Non-pigmented ciliary epithelial cell (primary cell): ENCODE measurements around the gene PSG3.
"Not testable (repeated sequence)": the region's sequence is repeated elsewhere in the genome, so short reads cannot be mapped to it uniquely, and the experiment has no call there.

Source experiments
- DNase-seq: peaks from one replicate; pipeline ENCODE4 v3.0.0-alpha.2; 2010; ENCODE audit warnings: low read depth

The PSG3 gene

GRCh38 chr19:42740381-42740780 is at the start of gene PSG3:
PSG3 (minus strand) TSS chr19:42740481; CDS start chr19:42740384, 97 bp downstream.
- DNase-seq, result not testable (repeated sequence)

DNA sequence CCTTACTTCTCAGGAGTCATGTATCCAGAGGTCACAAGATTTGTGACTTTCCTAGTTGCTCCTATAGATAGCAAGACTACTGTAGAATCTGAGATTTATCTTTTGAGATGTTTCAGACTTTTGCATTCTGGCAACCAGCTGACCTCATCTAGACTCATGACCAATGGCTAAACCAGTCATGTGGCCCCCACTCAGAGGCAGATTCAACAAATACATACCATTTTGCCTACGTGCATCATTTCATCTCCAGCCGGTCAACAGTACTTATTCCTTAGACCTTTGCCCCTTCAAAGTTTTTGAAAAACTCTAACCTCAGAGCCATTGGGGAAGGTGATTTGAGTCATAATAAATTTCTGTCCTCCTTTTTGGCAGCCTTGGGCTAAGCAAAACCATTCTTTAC is 48.5 kb upstream of the PSG3 start:
- DNase-seq, result not testable (repeated sequence)

GRCh38 chr19:42787766-42788165 is 47.5 kb upstream of the PSG3 start:
- not testable (repeated sequence) for DNase-seq

DNA sequence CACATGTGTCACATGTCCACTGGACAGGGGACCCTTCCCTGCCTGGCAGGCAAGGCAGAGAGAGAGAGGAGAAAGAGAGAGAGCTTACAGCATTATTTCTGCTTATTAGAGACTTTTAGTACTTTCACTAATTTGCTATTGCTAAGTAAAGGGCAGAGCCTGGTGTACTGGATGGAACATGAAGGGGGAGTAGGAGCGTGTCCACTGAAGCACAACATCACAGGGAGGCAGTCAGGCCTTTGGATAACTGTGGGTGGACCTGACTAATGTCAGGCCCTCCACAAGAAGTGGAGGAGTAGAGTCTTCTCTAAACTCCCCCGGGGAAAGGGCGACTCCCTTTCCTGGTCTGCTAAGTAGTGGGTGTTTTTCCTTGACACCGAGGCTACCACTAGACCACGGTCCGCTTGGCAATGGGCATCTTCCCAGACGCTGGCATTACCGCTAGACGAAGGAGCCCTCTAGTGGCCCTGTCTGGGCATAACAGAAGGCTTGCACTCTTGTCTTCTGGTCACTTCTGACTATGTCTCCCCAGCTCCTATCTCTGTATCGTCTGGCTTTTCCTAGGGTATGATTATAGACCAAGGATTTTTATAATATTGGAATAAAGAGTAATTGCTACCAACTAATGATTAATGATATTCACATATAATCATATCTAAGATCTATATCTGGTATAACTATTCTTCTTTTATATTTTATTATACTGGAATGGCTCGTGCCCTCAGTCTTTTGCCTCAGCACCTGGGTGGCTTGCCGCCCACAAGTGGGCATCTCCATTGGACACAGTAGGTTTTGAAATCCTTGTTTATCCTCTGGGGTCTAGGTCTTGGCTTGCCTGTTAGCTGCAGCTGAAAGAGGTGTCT is 36.7 kb upstream of the PSG3 start:
- not testable (repeated sequence) for DNase-seq

GRCh38 chr19:42774510-42775158 is 34.4 kb upstream of the PSG3 start:
- DNase-seq, result not testable (repeated sequence)

- not testable (repeated sequence) for DNase-seq
Observed at GRCh38 chr19:42767319-42767718, 27.0 kb upstream of the PSG3 start.

- DNase-seq, result not testable (repeated sequence)
Observed at GRCh38 chr19:42766871-42767270, 26.6 kb upstream of the PSG3 start.

GRCh38 chr19:42764836-42765235 is 24.6 kb upstream of the PSG3 start:
- no peak for DNase-seq

DNA sequence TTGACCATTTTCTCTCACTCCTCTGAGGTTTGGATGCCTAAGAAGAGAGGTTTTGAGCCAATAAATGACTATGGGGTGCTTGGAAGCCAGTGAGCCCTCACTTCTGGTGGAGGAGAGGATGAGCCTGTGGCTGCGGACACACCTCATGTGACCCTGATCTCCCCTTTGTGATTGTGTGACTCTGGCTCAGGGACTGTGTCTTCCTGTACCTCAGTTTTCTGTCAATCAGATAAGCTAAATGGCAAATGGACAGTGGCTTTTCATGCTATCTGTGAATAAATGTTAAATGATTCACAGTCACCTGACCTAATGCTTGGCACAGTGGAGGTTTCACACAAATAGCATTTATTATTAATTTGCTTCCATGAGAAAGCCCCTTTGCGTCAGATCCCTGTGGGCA is 22.5 kb upstream of the PSG3 start:
- DNase-seq, result no peak

DNA sequence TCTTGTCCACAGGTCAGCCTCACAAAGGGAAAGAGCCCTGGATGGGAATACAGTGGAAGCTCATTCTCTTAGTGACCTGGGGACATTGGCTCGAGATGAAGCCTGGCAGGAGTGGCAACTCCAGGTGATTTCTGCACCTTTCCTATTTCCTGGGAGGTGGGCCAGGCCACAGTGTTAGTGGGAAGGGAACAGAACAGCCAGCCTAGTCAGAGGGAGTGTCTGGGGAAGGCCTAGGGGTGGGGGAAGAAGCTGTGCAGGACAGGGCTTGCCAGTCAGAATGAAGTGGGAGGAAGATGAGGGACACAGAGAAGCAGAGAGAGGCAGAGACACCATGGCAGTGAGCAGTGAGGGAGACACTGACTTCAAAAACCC is 21.6 kb upstream of the PSG3 start:
- DNase-seq, result not testable (repeated sequence)

DNA sequence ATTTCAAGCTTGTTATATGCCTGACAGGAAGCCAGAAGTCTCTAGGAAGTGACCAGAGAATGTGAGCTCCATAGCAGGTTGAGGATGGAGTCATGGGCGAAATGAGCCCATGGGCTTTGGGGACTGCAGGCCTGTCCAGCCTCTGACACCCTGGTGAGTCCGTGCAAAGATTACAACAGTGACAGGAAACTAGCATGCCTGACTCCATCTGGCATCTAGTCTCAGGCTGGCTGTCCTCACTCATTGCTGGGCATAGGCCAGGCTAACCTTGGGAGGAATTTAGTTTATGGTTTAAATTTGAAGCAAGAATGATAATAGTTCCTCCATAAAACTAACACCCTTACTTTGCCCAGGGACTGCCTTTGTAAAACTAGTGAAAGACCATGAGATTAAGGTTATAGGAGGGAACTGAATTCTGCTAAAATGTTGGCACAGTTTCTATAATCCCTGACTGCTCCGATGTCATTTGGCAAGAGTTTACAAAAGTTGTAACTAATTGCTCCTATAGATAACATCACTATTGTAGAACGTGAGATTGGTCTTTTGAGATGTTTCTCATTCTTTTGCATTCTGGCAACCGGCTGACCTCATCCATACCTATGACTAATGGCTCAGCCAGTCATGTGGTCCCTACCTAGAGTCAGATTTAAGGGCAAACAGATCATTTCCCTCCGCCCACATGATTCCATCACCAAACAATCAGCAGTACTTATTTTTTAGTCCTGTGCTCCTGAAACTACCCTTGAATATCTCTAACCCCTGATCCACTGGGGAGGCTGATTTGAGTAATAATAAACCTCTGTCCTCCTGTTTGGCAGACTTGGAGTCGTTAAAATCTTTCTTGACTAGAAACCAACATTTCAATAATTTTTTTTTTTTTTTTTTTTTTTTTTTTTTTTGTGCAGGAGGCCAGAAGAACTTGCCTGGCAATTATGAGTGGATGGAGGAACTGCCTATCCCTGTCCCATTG is 21.0 kb upstream of the PSG3 start:
- peak; percentile 91 for DNase-seq

DNA sequence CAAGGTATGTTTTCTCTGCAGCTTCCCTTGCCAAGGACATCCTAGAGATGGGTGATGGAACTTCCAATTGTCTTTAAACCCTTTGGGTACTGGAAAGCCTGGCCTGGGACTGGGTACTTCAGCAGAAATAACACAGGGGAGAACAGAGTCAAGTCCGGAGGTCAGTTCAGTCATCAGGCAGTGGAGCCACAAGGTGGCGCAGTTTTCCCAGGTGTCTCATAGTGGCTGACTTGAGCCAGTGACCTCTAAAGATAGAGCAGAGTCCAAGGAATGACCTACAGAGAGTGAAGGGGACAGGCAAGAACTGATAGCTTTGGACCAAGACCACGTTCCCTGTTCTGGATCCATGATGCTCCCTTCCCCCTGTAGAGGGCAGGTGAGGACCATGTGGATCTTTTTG is 18.4 kb upstream of the PSG3 start:
- not testable (repeated sequence) for DNase-seq

DNA sequence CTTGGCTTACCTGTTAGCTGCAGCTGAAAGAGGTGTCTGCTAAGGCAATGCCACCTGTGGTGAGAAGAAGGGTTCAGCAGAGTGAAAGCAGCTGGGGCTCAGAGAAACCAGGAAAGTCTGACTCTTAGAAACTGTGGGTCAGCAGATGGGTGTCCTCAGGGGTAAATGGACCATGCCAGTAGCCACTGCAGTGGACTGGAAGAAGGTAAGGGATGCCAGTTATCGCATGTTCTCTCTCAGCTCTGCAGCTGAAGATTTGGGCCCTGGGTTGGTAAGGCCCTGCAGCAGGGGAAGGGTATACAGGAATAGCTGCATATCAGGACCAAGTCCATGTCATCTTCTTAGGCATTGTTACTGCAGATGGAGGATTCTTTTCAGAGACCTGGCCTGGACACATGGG is 12.0 kb upstream of the PSG3 start:
- DNase-seq, result not testable (repeated sequence)

- not testable (repeated sequence) for DNase-seq
Observed at GRCh38 chr19:42741726-42742607, 1.7 kb upstream of the PSG3 start.

DNA sequence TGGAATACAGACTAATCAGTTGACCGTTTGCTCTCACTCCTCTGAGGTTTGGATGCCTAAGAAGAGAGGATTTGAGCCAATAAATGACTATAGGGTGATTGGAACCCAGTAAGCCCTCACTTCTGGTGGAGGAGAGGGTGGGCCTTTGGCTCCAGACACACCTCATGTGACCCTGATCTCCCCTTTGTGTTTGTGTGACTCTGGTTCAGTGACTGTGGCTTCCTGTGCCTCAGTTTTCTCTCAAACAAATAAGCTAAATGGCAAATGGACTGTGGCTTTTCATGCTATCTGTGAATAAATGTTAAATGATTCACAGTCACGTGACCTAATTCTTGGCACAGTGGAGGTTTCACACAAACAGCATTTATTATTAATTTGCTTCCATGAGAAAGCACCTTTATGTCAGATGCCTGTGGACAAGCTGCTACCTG is 2.7 kb downstream of the PSG3 start:
- not testable (repeated sequence) for DNase-seq

DNA sequence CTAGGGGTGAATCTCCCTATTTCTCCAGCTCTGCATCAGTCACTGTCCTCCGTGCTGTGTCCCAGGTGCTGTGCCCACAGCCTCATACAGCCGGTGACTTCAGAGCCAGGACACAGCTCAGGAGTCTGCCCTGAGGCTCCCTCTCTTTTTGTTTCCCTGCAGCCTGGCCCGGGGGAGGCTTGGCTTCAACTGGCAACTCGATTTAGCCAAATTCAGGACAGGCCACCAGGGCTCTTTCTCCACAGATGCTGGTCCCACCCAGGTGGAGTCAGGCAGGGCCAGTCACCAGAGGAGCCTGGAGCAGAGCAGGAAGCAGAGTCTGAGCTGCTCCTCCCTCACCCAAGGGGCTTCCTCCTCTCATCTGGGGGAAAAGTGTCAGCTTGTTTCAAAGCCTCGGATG is 11.9 kb downstream of the PSG3 start:
- DNase-seq, result not testable (repeated sequence)

GRCh38 chr19:42714000-42714399 is 26.3 kb downstream of the PSG3 start:
- not testable (repeated sequence) for DNase-seq

- DNase-seq, result not testable (repeated sequence)
Observed at GRCh38 chr19:42712753-42713152, 27.5 kb downstream of the PSG3 start.

- not testable (repeated sequence) for DNase-seq
Observed at GRCh38 chr19:42710986-42711385, 29.3 kb downstream of the PSG3 start.

- DNase-seq, result no peak
Observed at GRCh38 chr19:42697884-42698283, 42.4 kb downstream of the PSG3 start.
